Right lobe of liver (tissue), 4 donors: ENCODE data around the gene NRF1.

ENCODE experiments used
- CTCF ChIP-seq, 4 donors: fragments of 200-600 bp in 3 of 4; fragments of 450-650 bp in 1 of 4; IDR thresholded peaks; one replicate each; pipeline versions ENCODE4 v1.5.1 to v1.8.0; 2016 to 2022; ENCODE audit warnings: antibody characterized with exemption in 4 of 4, mild to moderate bottlenecking in 2 of 4
- POLR2A ChIP-seq: fragments of 450-650 bp; IDR thresholded peaks from one replicate; pipeline ENCODE4 v1.6.1; 2017; ENCODE audit warnings: antibody characterized with exemption, mild to moderate bottlenecking
- donor health status: DM: no; HTN: no; CAD: no.
- donor health status: DM: no; HTN: no; CAD: no.
- donor health status: DM: no; HTN: yes; CAD: no.

GRCh38 chr7:129669901-129670300, 58.4 kb downstream of the NRF1 start:
- TF ChIP-seq CTCF (IDR thresholded peaks at IDR 0.05) (no peak), POLR2A (no peak)
